HL-60 (cell line): ENCODE data around the gene ENTPD2.

Experiments
- CTCF ChIP-seq: IDR thresholded peaks from one replicate; pipeline ENCODE4 v1.5.1; 2011; ENCODE audit warnings: low read length, control low read depth, inconsistent platforms; ENCODE audit not compliant: insufficient read depth
- GABPA ChIP-seq: IDR thresholded peaks from 2 replicates; pipeline ENCODE4 v1.6.1; 2012; ENCODE audit warnings: low read depth
- POLR2AphosphoS5 ChIP-seq: IDR thresholded peaks from 2 replicates; pipeline ENCODE4 v1.6.1; 2012; ENCODE audit warnings: low read depth
- SPI1 ChIP-seq: IDR thresholded peaks from 2 replicates; pipeline ENCODE4 v1.6.1; 2012; ENCODE audit warnings: low read depth, mild to moderate bottlenecking, borderline replicate concordance
- TF ChIP-seq, protein P1 (sequence below): IDR thresholded peaks from 2 replicates; pipeline ENCODE4 v1.6.1; 2012; ENCODE audit warnings: low read depth; ENCODE audit not compliant: insufficient replicate concordance

- TF ChIP-seq GABPA (no peak), CTCF (no peak), POLR2AphosphoS5 (no peak), SPI1 (no peak)
- TF ChIP-seq, protein P1, sequence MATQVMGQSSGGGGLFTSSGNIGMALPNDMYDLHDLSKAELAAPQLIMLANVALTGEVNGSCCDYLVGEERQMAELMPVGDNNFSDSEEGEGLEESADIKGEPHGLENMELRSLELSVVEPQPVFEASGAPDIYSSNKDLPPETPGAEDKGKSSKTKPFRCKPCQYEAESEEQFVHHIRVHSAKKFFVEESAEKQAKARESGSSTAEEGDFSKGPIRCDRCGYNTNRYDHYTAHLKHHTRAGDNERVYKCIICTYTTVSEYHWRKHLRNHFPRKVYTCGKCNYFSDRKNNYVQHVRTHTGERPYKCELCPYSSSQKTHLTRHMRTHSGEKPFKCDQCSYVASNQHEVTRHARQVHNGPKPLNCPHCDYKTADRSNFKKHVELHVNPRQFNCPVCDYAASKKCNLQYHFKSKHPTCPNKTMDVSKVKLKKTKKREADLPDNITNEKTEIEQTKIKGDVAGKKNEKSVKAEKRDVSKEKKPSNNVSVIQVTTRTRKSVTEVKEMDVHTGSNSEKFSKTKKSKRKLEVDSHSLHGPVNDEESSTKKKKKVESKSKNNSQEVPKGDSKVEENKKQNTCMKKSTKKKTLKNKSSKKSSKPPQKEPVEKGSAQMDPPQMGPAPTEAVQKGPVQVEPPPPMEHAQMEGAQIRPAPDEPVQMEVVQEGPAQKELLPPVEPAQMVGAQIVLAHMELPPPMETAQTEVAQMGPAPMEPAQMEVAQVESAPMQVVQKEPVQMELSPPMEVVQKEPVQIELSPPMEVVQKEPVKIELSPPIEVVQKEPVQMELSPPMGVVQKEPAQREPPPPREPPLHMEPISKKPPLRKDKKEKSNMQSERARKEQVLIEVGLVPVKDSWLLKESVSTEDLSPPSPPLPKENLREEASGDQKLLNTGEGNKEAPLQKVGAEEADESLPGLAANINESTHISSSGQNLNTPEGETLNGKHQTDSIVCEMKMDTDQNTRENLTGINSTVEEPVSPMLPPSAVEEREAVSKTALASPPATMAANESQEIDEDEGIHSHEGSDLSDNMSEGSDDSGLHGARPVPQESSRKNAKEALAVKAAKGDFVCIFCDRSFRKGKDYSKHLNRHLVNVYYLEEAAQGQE = no peak
These were observed at the start of gene ENTPD2 for GRCh38 chr9:137053944-137054931.
